ENCODE measurements around the gene OXER1. TPM values are rescaled to one million over a fixed set of nuclear protein-coding genes. Genes with fewer than 3 reads are reported as not detected.

The OXER1 gene
- total and polyA plus RNA-seq, 2 of the 13 experiments (the other 11 are each of a cell fraction or from before 2014, with no cell fraction given): 8.0 to 9.0 TPM

- TF ChIP-seq PHF8 (CRISPR knock-in tag; IDR thresholded peaks at IDR 0.05) (0 out of 2 replicates have a peak, but pooled peaks have one; percentile 25), ATF1 (CRISPR knock-in tag; IDR thresholded peaks at IDR 0.05) (no peak), HES4 (CRISPR knock-in tag; IDR thresholded peaks at IDR 0.05; ENCODE audit: borderline replicate concordance) (no peak), IRF2 (CRISPR knock-in tag; IDR thresholded peaks at IDR 0.05) (peak; percentile 74; the same call in 1 of the 2 replicates), ZNF784 (CRISPR knock-in tag; IDR thresholded peaks at IDR 0.05; ENCODE audit: borderline replicate concordance) (no peak), PLRG1 (conservative IDR thresholded peaks at IDR 0.05) (no peak), BORCS8-MEF2B (CRISPR knock-in tag; IDR thresholded peaks at IDR 0.05) (peak; percentile 45; the same call in 1 of the 2 replicates), CENPX (CRISPR knock-in tag; IDR thresholded peaks at IDR 0.05) (no peak), POGZ (CRISPR knock-in tag; IDR thresholded peaks at IDR 0.05) (peak; percentile 56), HOXD1 (CRISPR knock-in tag; IDR thresholded peaks at IDR 0.05) (no peak), ZNF549 (CRISPR knock-in tag; IDR thresholded peaks at IDR 0.05) (no peak), RBM22 (optimal IDR thresholded peaks at IDR 0.05; ENCODE audit: low read length) (no peak), NFYC (CRISPR knock-in tag; IDR thresholded peaks at IDR 0.05) (no peak), ZNF44 (CRISPR knock-in tag; IDR thresholded peaks at IDR 0.05) (no peak), ZNF337 (CRISPR knock-in tag; IDR thresholded peaks at IDR 0.05; ENCODE audit: borderline replicate concordance, low read depth) (no peak), ZNF790 (CRISPR knock-in tag; IDR thresholded peaks at IDR 0.05; ENCODE audit: borderline replicate concordance) (no peak), KLF9 (CRISPR knock-in tag; IDR thresholded peaks at IDR 0.05; ENCODE audit: low read depth) (no peak), HIVEP1 (CRISPR knock-in tag; IDR thresholded peaks at IDR 0.05) (no peak)
- TF ChIP-seq, protein P1, sequence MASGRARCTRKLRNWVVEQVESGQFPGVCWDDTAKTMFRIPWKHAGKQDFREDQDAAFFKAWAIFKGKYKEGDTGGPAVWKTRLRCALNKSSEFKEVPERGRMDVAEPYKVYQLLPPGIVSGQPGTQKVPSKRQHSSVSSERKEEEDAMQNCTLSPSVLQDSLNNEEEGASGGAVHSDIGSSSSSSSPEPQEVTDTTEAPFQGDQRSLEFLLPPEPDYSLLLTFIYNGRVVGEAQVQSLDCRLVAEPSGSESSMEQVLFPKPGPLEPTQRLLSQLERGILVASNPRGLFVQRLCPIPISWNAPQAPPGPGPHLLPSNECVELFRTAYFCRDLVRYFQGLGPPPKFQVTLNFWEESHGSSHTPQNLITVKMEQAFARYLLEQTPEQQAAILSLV (CRISPR knock-in tag; IDR thresholded peaks at IDR 0.05; ENCODE audit: borderline replicate concordance): 0 out of 2 replicates have a peak, but pooled peaks have one; percentile 49
- TF ChIP-seq, protein P2, sequence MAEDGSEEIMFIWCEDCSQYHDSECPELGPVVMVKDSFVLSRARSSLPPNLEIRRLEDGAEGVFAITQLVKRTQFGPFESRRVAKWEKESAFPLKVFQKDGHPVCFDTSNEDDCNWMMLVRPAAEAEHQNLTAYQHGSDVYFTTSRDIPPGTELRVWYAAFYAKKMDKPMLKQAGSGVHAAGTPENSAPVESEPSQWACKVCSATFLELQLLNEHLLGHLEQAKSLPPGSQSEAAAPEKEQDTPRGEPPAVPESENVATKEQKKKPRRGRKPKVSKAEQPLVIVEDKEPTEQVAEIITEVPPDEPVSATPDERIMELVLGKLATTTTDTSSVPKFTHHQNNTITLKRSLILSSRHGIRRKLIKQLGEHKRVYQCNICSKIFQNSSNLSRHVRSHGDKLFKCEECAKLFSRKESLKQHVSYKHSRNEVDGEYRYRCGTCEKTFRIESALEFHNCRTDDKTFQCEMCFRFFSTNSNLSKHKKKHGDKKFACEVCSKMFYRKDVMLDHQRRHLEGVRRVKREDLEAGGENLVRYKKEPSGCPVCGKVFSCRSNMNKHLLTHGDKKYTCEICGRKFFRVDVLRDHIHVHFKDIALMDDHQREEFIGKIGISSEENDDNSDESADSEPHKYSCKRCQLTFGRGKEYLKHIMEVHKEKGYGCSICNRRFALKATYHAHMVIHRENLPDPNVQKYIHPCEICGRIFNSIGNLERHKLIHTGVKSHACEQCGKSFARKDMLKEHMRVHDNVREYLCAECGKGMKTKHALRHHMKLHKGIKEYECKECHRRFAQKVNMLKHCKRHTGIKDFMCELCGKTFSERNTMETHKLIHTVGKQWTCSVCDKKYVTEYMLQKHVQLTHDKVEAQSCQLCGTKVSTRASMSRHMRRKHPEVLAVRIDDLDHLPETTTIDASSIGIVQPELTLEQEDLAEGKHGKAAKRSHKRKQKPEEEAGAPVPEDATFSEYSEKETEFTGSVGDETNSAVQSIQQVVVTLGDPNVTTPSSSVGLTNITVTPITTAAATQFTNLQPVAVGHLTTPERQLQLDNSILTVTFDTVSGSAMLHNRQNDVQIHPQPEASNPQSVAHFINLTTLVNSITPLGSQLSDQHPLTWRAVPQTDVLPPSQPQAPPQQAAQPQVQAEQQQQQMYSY (CRISPR knock-in tag; IDR thresholded peaks at IDR 0.05): no peak
These were observed 30.5 kb upstream of the OXER1 start (continued) for GRCh38 chr2:42794271-42795046.
